CD4-positive, alpha-beta T cell (primary cell): ENCODE measurements around the gene NRF1. TPM values are rescaled to one million over a fixed set of nuclear protein-coding genes. Genes with fewer than 3 reads are reported as not detected.
A peak's percentile ranks its signal among the peaks of the same experiment; 100 is the strongest.

ENCODE experiments used
- ATAC-seq: fragments of 200-7000 bp; cut with Tn5 transposase; one replicate; pipeline ENCODE4 v1.10.0; 2022; ENCODE audit warnings: mild to moderate bottlenecking; ENCODE audit not compliant: poor library complexity
- CTCF ChIA-PET: fragments of 350-600 bp; sonication (Branson Sonifier 250); formaldehyde crosslinking; loops from one replicate; lab custom pipeline; 2021; ENCODE audit warnings: antibody characterized with exemption, inconsistent platforms; lab: Charles Lee
- POLR2A ChIA-PET: fragments of 350-600 bp; sonication (Branson Sonifier 250); formaldehyde crosslinking; loops from one replicate; lab custom pipeline; 2021; ENCODE audit warnings: antibody characterized with exemption, inconsistent platforms; lab: Charles Lee
- DNase-seq, 14 experiments: peaks; one replicate each; pipeline ENCODE4 v3.0.0-alpha.2; 2013 to 2020; ENCODE audit warnings: mixed read lengths in 2 of 14
- H3K27ac ChIP-seq, 2 donors: one replicate each; pipeline versions ENCODE4 v1.5.1 to v1.7.0; 2013; ENCODE audit warnings: low read length in 2 of 2, low read depth in 1 of 2, mild to moderate bottlenecking in 1 of 2
- H3K27me3 ChIP-seq, 2 experiments: 1 replicate in 1 of 2; 2 replicates in 1 of 2; pipeline versions ENCODE4 v1.6.1 to v1.7.0; 2013; ENCODE audit warnings: low read length in 2 of 2, control low read depth in 1 of 2, mild to moderate bottlenecking in 1 of 2, moderate library complexity in 1 of 2; ENCODE audit not compliant: insufficient read depth in 2 of 2, control insufficient read depth in 1 of 2
- H3K36me3 ChIP-seq: one replicate; pipeline ENCODE4 v1.6.1; 2013; ENCODE audit warnings: low read length, control low read depth; ENCODE audit not compliant: insufficient read depth
- H3K4me1 ChIP-seq: one replicate; pipeline ENCODE4 v1.6.1; 2013; ENCODE audit warnings: low read length, control low read depth; ENCODE audit not compliant: insufficient read depth
- H3K4me3 ChIP-seq: one replicate; pipeline ENCODE4 v1.5.1; 2013; ENCODE audit warnings: mild to moderate bottlenecking, low read length, moderate library complexity
- H3K9me3 ChIP-seq, 2 experiments: 1 replicate in 1 of 2; 2 replicates in 1 of 2; pipeline versions ENCODE4 v1.6.1 to v1.7.0; 2013; ENCODE audit warnings: low read length in 2 of 2, mild to moderate bottlenecking in 2 of 2, control low read depth in 1 of 2, moderate library complexity in 1 of 2; ENCODE audit not compliant: control insufficient read depth in 1 of 2, insufficient read depth in 1 of 2
- H3K27ac Mint-ChIP-seq: one replicate; pipeline ENCODE4 v1.8.0; 2020; ENCODE audit warnings: mixed read lengths
- H3K27me3 Mint-ChIP-seq: one replicate; pipeline ENCODE4 v1.8.0; 2021; ENCODE audit warnings: mixed read lengths
- H3K36me3 Mint-ChIP-seq: one replicate; pipeline ENCODE4 v1.8.0; 2021; ENCODE audit warnings: low read depth, mixed read lengths
- H3K4me1 Mint-ChIP-seq: one replicate; pipeline ENCODE4 v1.8.0; 2021; ENCODE audit warnings: low read depth, mixed read lengths
- H3K4me3 Mint-ChIP-seq: one replicate; pipeline ENCODE4 v1.8.0; 2020; ENCODE audit warnings: mild to moderate bottlenecking, mixed read lengths
- H3K9me3 Mint-ChIP-seq: one replicate; pipeline ENCODE4 v1.8.0; 2020; ENCODE audit warnings: mixed read lengths
- CTCF ChIP-seq: fragments of 200-600 bp; IDR thresholded peaks from one replicate; pipeline ENCODE4 v1.8.0; 2022; ENCODE audit warnings: antibody characterized with exemption, mild to moderate bottlenecking
- intact Hi-C, 2 experiments: fragments of 100-400 bp; cut with DNase I in 1 of 2; cut with micrococcal nuclease in 1 of 2; formaldehyde crosslinking; loops; one replicate each; pipeline versions ENCODE4 v1.15.1 to v1.9.0; 2023 to 2025; cut with DNase I, micrococcal nuclease
- total RNA-seq, 174 experiments: library from RNA in 2 of 174; stranded (reverse) in 2 of 174; gene quantifications; one replicate each; pipeline ENCODE4 v1.2.3 and lab custom pipeline; 2021 to 2026

The NRF1 gene
- total RNA-seq, 2 experiments from 2014 or later: 35.4 to 36.1 TPM

- Mint-ChIP-seq H3K9me3 (peaks cover 11% of the 10 kb centered on the region), H3K4me1 (peaks cover 10% of the 10 kb centered on the region), H3K4me3 (no peak overlapping the region), H3K27ac (no peak overlapping the region), H3K36me3 (peaks cover 72% of the 10 kb centered on the region), H3K27me3 (no peaks in the 10 kb centered on the region)
- Histone ChIP-seq H3K27me3 (no peaks in the 10 kb centered on the region), H3K9me3 (peaks cover 6 to 9% of the 10 kb centered on the region in 2 experiments), H3K4me3 (no peak overlapping the region), H3K27ac (no peak overlapping the region), H3K4me1 (no peaks in the 10 kb centered on the region), H3K36me3 (peaks cover 37% of the 10 kb centered on the region)
- ATAC-seq (no peak), DNase-seq (peak in 3 of 14 experiments; percentile 23 to 30 (median 27))
- intact Hi-C loops: loop anchor here (2.0 to 10.0 kb wide), 3 partner anchors 160 to 348 kb away; no protein-coding TSS in a partner anchor
- ChIA-PET POLR2A (no interaction called here), CTCF (interaction anchor here (0.6 kb wide), 1 partner anchor 346 kb away, joined by 5 read pairs; no protein-coding TSS in a partner anchor)
- no peak for TF ChIP-seq CTCF
Measured at GRCh38 chr7:129664029-129665012, 52.8 kb downstream of the NRF1 start.

- intact Hi-C loops: loop anchor here (2.0 to 10.0 kb wide), 2 partner anchors 160 kb away; no protein-coding TSS in a partner anchor
- Histone ChIP-seq H3K4me3 (no peak overlapping the region), H3K27ac (no peak overlapping the region), H3K4me1 (no peaks in the 10 kb centered on the region), H3K36me3 (peaks cover 30% of the 10 kb centered on the region), H3K27me3 (no peaks in the 10 kb centered on the region), H3K9me3 (peaks cover 6 to 9% of the 10 kb centered on the region in 2 experiments)
- POLR2A ChIA-PET: no interaction called here
- H3K27me3 Mint-ChIP-seq: no peaks in the 10 kb centered on the region
- H3K4me3 Mint-ChIP-seq: no peak overlapping the region
- DNase-seq: no peak
- H3K27ac Mint-ChIP-seq: no peak overlapping the region
- peaks cover 65% of the 10 kb centered on the region for H3K36me3 Mint-ChIP-seq
- ATAC-seq: no peak
- peaks cover 10% of the 10 kb centered on the region for H3K4me1 Mint-ChIP-seq
- TF ChIP-seq CTCF: no peak
- peaks cover 6% of the 10 kb centered on the region for H3K9me3 Mint-ChIP-seq
- CTCF ChIA-PET: interaction anchor here (0.6 kb wide), 1 partner anchor 346 kb away, joined by 5 read pairs; no protein-coding TSS in a partner anchor
Measured at GRCh38 chr7:129665013-129665401, 53.5 kb downstream of the NRF1 start.

GRCh38 chr7:129667116-129667515, 55.6 kb downstream of the NRF1 start:
- no peaks in the 10 kb centered on the region for H3K4me1 ChIP-seq
- intact Hi-C loops: loop anchor here in 1 of 2 experiments (10.0 kb wide), 1 partner anchor 158 kb away; no protein-coding TSS in a partner anchor
- no peak overlapping the region for H3K27ac Mint-ChIP-seq
- peaks cover 18% of the 10 kb centered on the region for H3K36me3 ChIP-seq
- H3K27ac ChIP-seq: no peak overlapping the region
- H3K36me3 Mint-ChIP-seq: peaks cover 44% of the 10 kb centered on the region
- H3K4me3 ChIP-seq: no peak overlapping the region
- POLR2A ChIA-PET: no interaction called here
- H3K27me3 Mint-ChIP-seq: no peaks in the 10 kb centered on the region
- H3K9me3 ChIP-seq: no peaks in the 10 kb centered on the region
- no peak overlapping the region for H3K4me3 Mint-ChIP-seq
- CTCF ChIA-PET: no interaction called here
- H3K27me3 ChIP-seq: no peaks in the 10 kb centered on the region
- no peak for DNase-seq
- H3K4me1 Mint-ChIP-seq: peaks cover 10% of the 10 kb centered on the region
- ATAC-seq: no peak
- H3K9me3 Mint-ChIP-seq: no peaks in the 10 kb centered on the region
- no peak for TF ChIP-seq CTCF
